ENCODE results near the gene MZF1. TPM values are rescaled to one million over a fixed set of nuclear protein-coding genes. Genes with fewer than 3 reads are reported as not detected.

MZF1 gene
- total and polyA plus RNA-seq, 2 experiments from 2014 or later, result 10.2 to 21.8 TPM

DNA sequence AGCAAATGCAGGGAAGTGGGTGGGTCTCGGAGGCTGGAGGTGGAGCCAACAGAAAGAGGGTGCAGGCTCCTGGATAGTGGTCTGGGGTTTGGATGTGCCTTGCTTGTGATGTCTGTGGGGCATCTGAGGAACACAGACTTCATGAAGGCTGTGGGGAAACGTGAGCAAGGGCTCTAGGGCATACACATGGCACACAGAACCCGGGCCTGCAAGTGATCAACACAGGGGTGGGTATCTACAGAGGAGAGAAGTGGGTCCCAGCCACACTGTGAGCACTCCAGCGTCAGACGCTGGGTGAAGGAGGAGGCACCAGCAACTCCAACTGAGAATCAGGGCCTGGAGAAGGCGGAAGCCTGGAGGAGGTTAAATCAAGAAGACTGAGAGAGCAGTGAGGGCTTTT, 9.3 kb downstream of the MZF1 start:
- peak overlapping the region; percentile 65 for H3K4me3 ChIP-seq
- H3K27ac Mint-ChIP-seq, result no peak overlapping the region
- peaks cover 21% of the 10 kb centered on the region for H3F3A ChIP-seq (replicated peaks; ENCODE audit: low read depth)
- peaks cover 19% of the 10 kb centered on the region for H3K4me1 Mint-ChIP-seq
- H3K4me3 Mint-ChIP-seq, result peak overlapping the region; percentile 80
- peaks cover 22% of the 10 kb centered on the region for H3K36me3 Mint-ChIP-seq (ENCODE audit: low read depth)
- ATAC-seq (no peak), DNase-seq (ENCODE audit: low spot score) (no peak)
- peaks cover 14% of the 10 kb centered on the region; the same call in 1 of the 2 replicates for H3K4me1 ChIP-seq (ENCODE audit: insufficient read depth)
- no peaks in the 10 kb centered on the region for H4K20me1 ChIP-seq (replicated peaks; ENCODE audit: insufficient read depth)
- no peaks in the 10 kb centered on the region for H3K36me3 ChIP-seq (ENCODE audit: insufficient read depth)
- no peak overlapping the region for H3K27ac ChIP-seq (ENCODE audit: low read depth)
- H3K4me2 ChIP-seq, result peak overlapping the region; percentile 93
- H3K79me2 ChIP-seq (replicated peaks; ENCODE audit: insufficient read depth), result no peaks in the 10 kb centered on the region
- H3K9me3 Mint-ChIP-seq, result no peaks in the 10 kb centered on the region; the same call in 2 of the 3 replicates
- H3K27me3 ChIP-seq (ENCODE audit: insufficient read depth), result peaks cover 48% of the 10 kb centered on the region
- H3K27me3 Mint-ChIP-seq (ENCODE audit: insufficient read depth, low read depth, poor library complexity), result peaks cover 43% of the 10 kb centered on the region
- no peak overlapping the region for H2AFZ ChIP-seq
- TF ChIP-seq STAT1 (IDR thresholded peaks at IDR 0.05; ENCODE audit: unreplicated experiment) (no peak), EZH2 (IDR thresholded peaks at IDR 0.05; ENCODE audit: low read depth, unreplicated experiment) (no peak), ZNF331 (CRISPR knock-in tag; IDR thresholded peaks at IDR 0.05; ENCODE audit: low read depth) (no peak), EZH2phosphoT487 (IDR thresholded peaks at IDR 0.05; ENCODE audit: unreplicated experiment) (no peak), CREB1 (CRISPR knock-in tag; IDR thresholded peaks at IDR 0.05; ENCODE audit: low read depth) (no peak), ZNF114 (CRISPR knock-in tag; IDR thresholded peaks at IDR 0.05) (no peak), JUNB (IDR thresholded peaks at IDR 0.05; ENCODE audit: unreplicated experiment) (no peak), POLR2AphosphoS5 (IDR thresholded peaks at IDR 0.05; ENCODE audit: low read depth) (no peak), NANOG (IDR thresholded peaks at IDR 0.05; ENCODE audit: borderline replicate concordance) (no peak)
- TF ChIP-seq, protein P1, sequence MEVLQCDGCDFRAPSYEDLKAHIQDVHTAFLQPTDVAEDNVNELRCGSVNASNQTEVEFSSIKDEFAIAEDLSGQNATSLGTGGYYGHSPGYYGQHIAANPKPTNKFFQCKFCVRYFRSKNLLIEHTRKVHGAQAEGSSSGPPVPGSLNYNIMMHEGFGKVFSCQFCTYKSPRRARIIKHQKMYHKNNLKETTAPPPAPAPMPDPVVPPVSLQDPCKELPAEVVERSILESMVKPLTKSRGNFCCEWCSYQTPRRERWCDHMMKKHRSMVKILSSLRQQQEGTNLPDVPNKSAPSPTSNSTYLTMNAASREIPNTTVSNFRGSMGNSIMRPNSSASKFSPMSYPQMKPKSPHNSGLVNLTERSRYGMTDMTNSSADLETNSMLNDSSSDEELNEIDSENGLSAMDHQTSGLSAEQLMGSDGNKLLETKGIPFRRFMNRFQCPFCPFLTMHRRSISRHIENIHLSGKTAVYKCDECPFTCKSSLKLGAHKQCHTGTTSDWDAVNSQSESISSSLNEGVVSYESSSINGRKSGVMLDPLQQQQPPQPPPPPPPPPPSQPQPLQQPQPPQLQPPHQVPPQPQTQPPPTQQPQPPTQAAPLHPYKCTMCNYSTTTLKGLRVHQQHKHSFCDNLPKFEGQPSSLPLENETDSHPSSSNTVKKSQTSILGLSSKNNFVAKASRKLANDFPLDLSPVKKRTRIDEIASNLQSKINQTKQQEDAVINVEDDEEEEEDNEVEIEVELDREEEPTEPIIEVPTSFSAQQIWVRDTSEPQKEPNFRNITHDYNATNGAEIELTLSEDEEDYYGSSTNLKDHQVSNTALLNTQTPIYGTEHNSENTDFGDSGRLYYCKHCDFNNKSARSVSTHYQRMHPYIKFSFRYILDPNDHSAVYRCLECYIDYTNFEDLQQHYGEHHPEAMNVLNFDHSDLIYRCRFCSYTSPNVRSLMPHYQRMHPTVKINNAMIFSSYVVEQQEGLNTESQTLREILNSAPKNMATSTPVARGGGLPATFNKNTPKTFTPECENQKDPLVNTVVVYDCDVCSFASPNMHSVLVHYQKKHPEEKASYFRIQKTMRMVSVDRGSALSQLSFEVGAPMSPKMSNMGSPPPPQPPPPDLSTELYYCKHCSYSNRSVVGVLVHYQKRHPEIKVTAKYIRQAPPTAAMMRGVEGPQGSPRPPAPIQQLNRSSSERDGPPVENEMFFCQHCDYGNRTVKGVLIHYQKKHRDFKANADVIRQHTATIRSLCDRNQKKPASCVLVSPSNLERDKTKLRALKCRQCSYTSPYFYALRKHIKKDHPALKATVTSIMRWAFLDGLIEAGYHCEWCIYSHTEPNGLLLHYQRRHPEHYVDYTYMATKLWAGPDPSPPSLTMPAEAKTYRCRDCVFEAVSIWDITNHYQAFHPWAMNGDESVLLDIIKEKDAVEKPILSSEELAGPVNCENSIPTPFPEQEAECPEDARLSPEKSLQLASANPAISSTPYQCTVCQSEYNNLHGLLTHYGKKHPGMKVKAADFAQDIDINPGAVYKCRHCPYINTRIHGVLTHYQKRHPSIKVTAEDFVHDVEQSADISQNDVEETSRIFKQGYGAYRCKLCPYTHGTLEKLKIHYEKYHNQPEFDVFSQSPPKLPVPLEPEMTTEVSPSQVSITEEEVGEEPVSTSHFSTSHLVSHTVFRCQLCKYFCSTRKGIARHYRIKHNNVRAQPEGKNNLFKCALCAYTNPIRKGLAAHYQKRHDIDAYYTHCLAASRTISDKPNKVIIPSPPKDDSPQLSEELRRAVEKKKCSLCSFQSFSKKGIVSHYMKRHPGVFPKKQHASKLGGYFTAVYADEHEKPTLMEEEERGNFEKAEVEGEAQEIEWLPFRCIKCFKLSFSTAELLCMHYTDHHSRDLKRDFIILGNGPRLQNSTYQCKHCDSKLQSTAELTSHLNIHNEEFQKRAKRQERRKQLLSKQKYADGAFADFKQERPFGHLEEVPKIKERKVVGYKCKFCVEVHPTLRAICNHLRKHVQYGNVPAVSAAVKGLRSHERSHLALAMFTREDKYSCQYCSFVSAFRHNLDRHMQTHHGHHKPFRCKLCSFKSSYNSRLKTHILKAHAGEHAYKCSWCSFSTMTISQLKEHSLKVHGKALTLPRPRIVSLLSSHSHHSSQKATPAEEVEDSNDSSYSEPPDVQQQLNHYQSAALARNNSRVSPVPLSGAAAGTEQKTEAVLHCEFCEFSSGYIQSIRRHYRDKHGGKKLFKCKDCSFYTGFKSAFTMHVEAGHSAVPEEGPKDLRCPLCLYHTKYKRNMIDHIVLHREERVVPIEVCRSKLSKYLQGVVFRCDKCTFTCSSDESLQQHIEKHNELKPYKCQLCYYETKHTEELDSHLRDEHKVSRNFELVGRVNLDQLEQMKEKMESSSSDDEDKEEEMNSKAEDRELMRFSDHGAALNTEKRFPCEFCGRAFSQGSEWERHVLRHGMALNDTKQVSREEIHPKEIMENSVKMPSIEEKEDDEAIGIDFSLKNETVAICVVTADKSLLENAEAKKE (CRISPR knock-in tag; IDR thresholded peaks at IDR 0.05), result no peak
- TF ChIP-seq, protein P2, sequence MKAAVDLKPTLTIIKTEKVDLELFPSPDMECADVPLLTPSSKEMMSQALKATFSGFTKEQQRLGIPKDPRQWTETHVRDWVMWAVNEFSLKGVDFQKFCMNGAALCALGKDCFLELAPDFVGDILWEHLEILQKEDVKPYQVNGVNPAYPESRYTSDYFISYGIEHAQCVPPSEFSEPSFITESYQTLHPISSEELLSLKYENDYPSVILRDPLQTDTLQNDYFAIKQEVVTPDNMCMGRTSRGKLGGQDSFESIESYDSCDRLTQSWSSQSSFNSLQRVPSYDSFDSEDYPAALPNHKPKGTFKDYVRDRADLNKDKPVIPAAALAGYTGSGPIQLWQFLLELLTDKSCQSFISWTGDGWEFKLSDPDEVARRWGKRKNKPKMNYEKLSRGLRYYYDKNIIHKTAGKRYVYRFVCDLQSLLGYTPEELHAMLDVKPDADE (IDR thresholded peaks at IDR 0.05), result no peak
- TF ChIP-seq, protein P3, sequence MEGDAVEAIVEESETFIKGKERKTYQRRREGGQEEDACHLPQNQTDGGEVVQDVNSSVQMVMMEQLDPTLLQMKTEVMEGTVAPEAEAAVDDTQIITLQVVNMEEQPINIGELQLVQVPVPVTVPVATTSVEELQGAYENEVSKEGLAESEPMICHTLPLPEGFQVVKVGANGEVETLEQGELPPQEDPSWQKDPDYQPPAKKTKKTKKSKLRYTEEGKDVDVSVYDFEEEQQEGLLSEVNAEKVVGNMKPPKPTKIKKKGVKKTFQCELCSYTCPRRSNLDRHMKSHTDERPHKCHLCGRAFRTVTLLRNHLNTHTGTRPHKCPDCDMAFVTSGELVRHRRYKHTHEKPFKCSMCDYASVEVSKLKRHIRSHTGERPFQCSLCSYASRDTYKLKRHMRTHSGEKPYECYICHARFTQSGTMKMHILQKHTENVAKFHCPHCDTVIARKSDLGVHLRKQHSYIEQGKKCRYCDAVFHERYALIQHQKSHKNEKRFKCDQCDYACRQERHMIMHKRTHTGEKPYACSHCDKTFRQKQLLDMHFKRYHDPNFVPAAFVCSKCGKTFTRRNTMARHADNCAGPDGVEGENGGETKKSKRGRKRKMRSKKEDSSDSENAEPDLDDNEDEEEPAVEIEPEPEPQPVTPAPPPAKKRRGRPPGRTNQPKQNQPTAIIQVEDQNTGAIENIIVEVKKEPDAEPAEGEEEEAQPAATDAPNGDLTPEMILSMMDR (conservative IDR thresholded peaks at IDR 0.05; ENCODE audit: low read depth in 2 of 2), result no peak
- TF ChIP-seq, protein P4, sequence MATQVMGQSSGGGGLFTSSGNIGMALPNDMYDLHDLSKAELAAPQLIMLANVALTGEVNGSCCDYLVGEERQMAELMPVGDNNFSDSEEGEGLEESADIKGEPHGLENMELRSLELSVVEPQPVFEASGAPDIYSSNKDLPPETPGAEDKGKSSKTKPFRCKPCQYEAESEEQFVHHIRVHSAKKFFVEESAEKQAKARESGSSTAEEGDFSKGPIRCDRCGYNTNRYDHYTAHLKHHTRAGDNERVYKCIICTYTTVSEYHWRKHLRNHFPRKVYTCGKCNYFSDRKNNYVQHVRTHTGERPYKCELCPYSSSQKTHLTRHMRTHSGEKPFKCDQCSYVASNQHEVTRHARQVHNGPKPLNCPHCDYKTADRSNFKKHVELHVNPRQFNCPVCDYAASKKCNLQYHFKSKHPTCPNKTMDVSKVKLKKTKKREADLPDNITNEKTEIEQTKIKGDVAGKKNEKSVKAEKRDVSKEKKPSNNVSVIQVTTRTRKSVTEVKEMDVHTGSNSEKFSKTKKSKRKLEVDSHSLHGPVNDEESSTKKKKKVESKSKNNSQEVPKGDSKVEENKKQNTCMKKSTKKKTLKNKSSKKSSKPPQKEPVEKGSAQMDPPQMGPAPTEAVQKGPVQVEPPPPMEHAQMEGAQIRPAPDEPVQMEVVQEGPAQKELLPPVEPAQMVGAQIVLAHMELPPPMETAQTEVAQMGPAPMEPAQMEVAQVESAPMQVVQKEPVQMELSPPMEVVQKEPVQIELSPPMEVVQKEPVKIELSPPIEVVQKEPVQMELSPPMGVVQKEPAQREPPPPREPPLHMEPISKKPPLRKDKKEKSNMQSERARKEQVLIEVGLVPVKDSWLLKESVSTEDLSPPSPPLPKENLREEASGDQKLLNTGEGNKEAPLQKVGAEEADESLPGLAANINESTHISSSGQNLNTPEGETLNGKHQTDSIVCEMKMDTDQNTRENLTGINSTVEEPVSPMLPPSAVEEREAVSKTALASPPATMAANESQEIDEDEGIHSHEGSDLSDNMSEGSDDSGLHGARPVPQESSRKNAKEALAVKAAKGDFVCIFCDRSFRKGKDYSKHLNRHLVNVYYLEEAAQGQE (IDR thresholded peaks at IDR 0.05; ENCODE audit: unreplicated experiment), result no peak
- H3K9me2 ChIP-seq (ENCODE audit: insufficient read depth), result peaks cover 5% of the 10 kb centered on the region; the same call in 1 of the 2 replicates
